Measurements from ENCODE around the gene ITGA3.

DNA sequence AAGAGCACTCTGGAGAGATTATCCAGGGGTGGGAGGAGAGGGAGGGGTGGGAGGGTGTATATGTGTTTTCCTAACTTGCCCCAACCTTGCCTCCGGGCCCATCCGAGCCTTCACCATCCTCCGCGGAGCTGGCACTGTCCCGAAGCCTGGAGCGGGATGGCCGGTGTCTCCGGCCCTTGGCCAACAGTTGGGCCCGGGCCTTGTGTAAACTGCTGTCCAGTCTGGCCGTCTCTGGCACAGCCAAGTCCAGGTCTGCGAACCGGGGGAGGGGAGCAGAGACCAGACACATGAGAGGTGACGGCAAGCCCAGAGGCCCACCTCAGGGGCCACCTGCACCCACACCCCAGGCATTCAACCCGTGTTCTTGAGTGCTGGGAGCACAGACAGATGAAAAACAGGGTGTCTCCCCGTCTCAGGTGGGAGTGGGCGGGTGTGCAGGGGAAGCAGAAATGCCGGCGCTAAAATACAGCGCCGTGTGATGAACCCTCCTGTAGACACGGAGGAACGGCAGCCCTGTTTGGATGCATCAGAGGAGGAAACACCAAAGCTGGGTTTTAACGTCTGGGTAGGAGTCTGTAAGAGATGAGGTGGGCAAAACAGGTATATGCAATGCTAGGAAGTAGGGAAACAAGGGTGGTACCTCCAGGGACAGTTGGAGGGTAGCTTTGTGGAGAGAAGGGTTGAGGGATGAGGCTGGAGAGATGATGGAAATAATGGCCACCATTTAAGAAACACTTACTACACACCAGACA is 62.3 kb downstream of the ITGA3 start:
- TF ChIP-seq, protein P1, sequence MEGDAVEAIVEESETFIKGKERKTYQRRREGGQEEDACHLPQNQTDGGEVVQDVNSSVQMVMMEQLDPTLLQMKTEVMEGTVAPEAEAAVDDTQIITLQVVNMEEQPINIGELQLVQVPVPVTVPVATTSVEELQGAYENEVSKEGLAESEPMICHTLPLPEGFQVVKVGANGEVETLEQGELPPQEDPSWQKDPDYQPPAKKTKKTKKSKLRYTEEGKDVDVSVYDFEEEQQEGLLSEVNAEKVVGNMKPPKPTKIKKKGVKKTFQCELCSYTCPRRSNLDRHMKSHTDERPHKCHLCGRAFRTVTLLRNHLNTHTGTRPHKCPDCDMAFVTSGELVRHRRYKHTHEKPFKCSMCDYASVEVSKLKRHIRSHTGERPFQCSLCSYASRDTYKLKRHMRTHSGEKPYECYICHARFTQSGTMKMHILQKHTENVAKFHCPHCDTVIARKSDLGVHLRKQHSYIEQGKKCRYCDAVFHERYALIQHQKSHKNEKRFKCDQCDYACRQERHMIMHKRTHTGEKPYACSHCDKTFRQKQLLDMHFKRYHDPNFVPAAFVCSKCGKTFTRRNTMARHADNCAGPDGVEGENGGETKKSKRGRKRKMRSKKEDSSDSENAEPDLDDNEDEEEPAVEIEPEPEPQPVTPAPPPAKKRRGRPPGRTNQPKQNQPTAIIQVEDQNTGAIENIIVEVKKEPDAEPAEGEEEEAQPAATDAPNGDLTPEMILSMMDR (conservative IDR thresholded peaks at IDR 0.05 in 1 of 2, IDR thresholded peaks at IDR 0.05 in 1 of 2; ENCODE audit: extremely low read depth in 1 of 2, insufficient read depth in 1 of 2, low read depth in 1 of 2, low read length in 2 of 2), result no peak
- no peak for TF ChIP-seq EZH2 (IDR thresholded peaks at IDR 0.05; ENCODE audit: borderline replicate concordance, low read length)

Data from mammary epithelial cell (primary cell).